Nephron progenitor cell (in vitro differentiated cells): ENCODE data around the gene SSTR1.

Experiments used
- DNase-seq: peaks from one replicate; pipeline ENCODE4 v3.0.0; 2021
- H3K27ac Mint-ChIP-seq: 2 replicates; pipeline ENCODE4 v1.8.0; 2021; ENCODE audit warnings: mild to moderate bottlenecking, moderate library complexity, mixed read lengths
- H3K27me3 Mint-ChIP-seq: 2 replicates; pipeline ENCODE4 v1.8.0; 2021; ENCODE audit warnings: mild to moderate bottlenecking, low read depth, mixed read lengths; ENCODE audit not compliant: poor library complexity
- H3K36me3 Mint-ChIP-seq: 2 replicates; pipeline ENCODE4 v1.8.0; 2021; ENCODE audit warnings: low read depth, mixed read lengths
- H3K4me1 Mint-ChIP-seq: 2 replicates; pipeline ENCODE4 v1.8.0; 2021; ENCODE audit warnings: mixed read lengths
- H3K4me3 Mint-ChIP-seq: 2 replicates; pipeline ENCODE4 v1.8.0; 2021; ENCODE audit warnings: mild to moderate bottlenecking, moderate library complexity, mixed read lengths
- H3K9me3 Mint-ChIP-seq: 2 replicates; pipeline ENCODE4 v1.8.0; 2021; ENCODE audit warnings: mild to moderate bottlenecking, moderate library complexity, mixed read lengths
- CTCF ChIP-seq: fragments of 200-600 bp; sonication (generic); IDR thresholded peaks from 2 replicates; pipeline ENCODE4 v1.5.0; 2021; ENCODE audit warnings: antibody characterized with exemption

SSTR1 gene, protein sequence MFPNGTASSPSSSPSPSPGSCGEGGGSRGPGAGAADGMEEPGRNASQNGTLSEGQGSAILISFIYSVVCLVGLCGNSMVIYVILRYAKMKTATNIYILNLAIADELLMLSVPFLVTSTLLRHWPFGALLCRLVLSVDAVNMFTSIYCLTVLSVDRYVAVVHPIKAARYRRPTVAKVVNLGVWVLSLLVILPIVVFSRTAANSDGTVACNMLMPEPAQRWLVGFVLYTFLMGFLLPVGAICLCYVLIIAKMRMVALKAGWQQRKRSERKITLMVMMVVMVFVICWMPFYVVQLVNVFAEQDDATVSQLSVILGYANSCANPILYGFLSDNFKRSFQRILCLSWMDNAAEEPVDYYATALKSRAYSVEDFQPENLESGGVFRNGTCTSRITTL

DNA sequence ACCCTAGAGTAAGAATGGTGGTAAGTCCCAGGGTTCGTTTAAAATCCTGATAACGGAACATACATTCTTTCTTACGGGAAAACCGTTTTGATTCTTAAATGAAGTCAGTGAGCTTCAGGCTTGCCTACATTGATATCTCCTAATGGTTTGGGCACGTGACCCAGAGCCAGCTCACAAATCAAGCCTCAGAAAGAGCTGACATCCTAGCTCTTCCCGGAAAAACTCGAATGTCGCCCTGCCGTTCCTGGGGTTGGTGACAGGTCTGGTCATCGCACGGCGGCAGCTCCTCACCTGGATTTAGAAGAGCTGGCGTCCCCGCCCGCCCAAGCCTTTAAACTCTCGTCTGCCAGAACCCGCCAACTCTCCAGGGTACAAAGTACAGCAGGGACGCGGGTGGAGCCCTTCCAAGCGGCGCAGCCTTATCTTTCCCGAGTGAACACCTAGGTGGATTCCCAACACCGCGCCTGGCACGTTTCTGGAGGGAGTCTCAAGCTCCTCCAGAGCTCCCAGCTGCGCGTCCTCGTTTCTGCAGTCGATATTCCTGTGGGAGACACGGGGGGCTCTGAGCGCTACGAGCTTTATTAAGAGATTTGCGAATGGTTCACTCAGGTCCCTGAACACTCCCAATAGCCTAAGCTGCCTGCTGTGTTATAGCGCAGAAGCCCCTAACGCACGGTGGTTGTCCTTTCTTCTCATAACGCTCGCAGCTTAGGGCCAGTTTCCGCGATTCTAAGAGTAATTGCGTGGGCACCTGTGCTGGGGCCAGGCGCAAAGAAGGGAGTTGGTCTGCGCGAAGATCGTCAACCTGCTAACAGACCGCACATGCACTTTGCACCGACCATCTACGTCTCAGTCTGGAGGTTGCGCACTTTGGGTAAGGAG, at the start of gene SSTR1:
Gene SSTR1 (plus strand): TSS at position 169 of the 882 bp plus-strand sequence. CDS start 1,486 bp downstream, outside the sequence.
- H3K4me1 Mint-ChIP-seq: peaks cover 32% of the 10 kb centered on the region
- DNase-seq: peak; percentile 28
- no peak within 1 kb of the TSS for H3K27ac Mint-ChIP-seq
- H3K27me3 Mint-ChIP-seq: peaks cover 89% of the 10 kb centered on the region
- H3K9me3 Mint-ChIP-seq: peaks cover 32% of the 10 kb centered on the region
- H3K36me3 Mint-ChIP-seq: peaks cover 8% of the 10 kb centered on the region
- no peak for TF ChIP-seq CTCF
- peak within 1 kb of the TSS; percentile 80 for H3K4me3 Mint-ChIP-seq

DNA sequence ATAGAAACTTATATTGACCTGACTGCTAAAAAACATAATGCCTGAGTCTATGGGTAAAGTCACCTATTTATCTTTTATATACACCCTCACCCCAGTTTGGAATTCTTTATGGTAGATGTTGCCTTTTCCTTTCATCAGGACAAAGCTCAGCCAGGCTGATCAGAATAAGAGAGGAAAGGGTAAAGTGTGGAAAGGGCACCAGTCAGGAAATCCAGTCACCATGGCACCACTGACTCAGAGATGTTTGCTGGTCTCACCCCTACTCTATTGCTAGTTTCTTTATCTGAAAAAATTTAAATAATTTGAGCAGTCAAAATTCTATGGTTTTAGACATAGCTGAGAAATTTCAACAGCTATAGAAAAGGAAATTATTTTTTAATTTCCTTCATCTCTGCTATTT, 49.2 kb upstream of the SSTR1 start:
- H3K9me3 Mint-ChIP-seq: no peaks in the 10 kb centered on the region
- DNase-seq: no peak
- no peak overlapping the region for H3K27ac Mint-ChIP-seq
- no peaks in the 10 kb centered on the region for H3K4me1 Mint-ChIP-seq
- H3K4me3 Mint-ChIP-seq: no peak overlapping the region
- no peak for TF ChIP-seq CTCF
- no peaks in the 10 kb centered on the region for H3K36me3 Mint-ChIP-seq
- H3K27me3 Mint-ChIP-seq: no peaks in the 10 kb centered on the region

GRCh38 chr14:38168416-38168815, 39.3 kb upstream of the SSTR1 start:
- no peak for TF ChIP-seq CTCF
- no peaks in the 10 kb centered on the region for H3K9me3 Mint-ChIP-seq
- H3K27ac Mint-ChIP-seq: no peak overlapping the region
- DNase-seq: no peak
- no peak overlapping the region for H3K4me3 Mint-ChIP-seq
- peaks cover 5% of the 10 kb centered on the region for H3K27me3 Mint-ChIP-seq
- H3K36me3 Mint-ChIP-seq: no peaks in the 10 kb centered on the region
- H3K4me1 Mint-ChIP-seq: no peaks in the 10 kb centered on the region

GRCh38 chr14:38171197-38171596, 36.5 kb upstream of the SSTR1 start:
- H3K36me3 Mint-ChIP-seq: no peaks in the 10 kb centered on the region
- H3K4me3 Mint-ChIP-seq: no peak overlapping the region
- DNase-seq: no peak
- no peaks in the 10 kb centered on the region for H3K4me1 Mint-ChIP-seq
- H3K27me3 Mint-ChIP-seq: peaks cover 5% of the 10 kb centered on the region
- H3K27ac Mint-ChIP-seq: no peak overlapping the region
- peaks cover 5% of the 10 kb centered on the region for H3K9me3 Mint-ChIP-seq
- no peak for TF ChIP-seq CTCF

DNA sequence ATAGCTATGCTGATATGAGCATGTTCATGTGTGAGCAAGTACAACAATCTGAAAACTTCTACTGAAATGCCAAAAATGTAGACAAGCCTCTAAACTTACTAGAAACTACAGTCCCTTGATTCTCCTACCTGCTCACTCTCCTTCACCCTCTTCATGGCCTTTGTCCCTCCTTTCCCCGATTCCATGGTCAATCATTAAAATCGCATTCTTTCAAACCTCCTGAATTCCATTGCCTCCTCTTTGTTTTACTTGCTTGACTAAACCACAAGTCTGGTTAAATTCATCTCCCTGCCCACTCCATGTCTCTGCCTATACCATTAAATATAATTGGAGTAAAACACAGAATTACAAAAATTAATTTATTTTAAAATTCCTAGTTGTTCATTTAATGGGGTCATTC, 33.0 kb upstream of the SSTR1 start:
- Mint-ChIP-seq H3K9me3 (peaks cover 12% of the 10 kb centered on the region), H3K4me1 (no peaks in the 10 kb centered on the region), H3K36me3 (no peaks in the 10 kb centered on the region), H3K4me3 (no peak overlapping the region), H3K27me3 (peaks cover 5% of the 10 kb centered on the region), H3K27ac (no peak overlapping the region)
- TF ChIP-seq CTCF: no peak
- DNase-seq: no peak
